ENCODE results near the gene SGCG.
"Not testable (repeated sequence)": the region's sequence is repeated elsewhere in the genome, so short reads cannot be mapped to it uniquely, and the experiment has no call there.

SGCG gene

GRCh38 chr13:23212671-23213070, 31.9 kb downstream of the SGCG start:
- DNase-seq (ENCODE audit: low read depth) = no peak

- DNase-seq (ENCODE audit: low read depth) = no peak
Observed at GRCh38 chr13:23231241-23231640, 50.5 kb downstream of the SGCG start.

- no peak for DNase-seq (ENCODE audit: low read depth)
Observed at GRCh38 chr13:23235994-23236393, 55.2 kb downstream of the SGCG start.

- DNase-seq (ENCODE audit: low read depth) = no peak
Observed at GRCh38 chr13:23243066-23243465, 62.3 kb downstream of the SGCG start.

GRCh38 chr13:23248410-23248809, 67.6 kb downstream of the SGCG start:
- DNase-seq (ENCODE audit: low read depth) = not testable (repeated sequence)

- no peak for DNase-seq (ENCODE audit: low read depth)
Observed at GRCh38 chr13:23254506-23254905, 73.7 kb downstream of the SGCG start.

GRCh38 chr13:23267571-23267970, 86.8 kb downstream of the SGCG start:
- DNase-seq (ENCODE audit: low read depth) = no peak

- no peak for DNase-seq (ENCODE audit: low read depth)
Observed at GRCh38 chr13:23268441-23268840, 87.7 kb downstream of the SGCG start.

GRCh38 chr13:23271331-23271730, 90.6 kb downstream of the SGCG start:
- no peak for DNase-seq (ENCODE audit: low read depth)

- DNase-seq (ENCODE audit: low read depth) = no peak
Observed at GRCh38 chr13:23273498-23273897, 92.7 kb downstream of the SGCG start.

GRCh38 chr13:23279321-23279720, 98.5 kb downstream of the SGCG start:
- DNase-seq (ENCODE audit: low read depth) = no peak

- DNase-seq (ENCODE audit: low read depth) = no peak
Observed at GRCh38 chr13:23288564-23288963, 107.8 kb downstream of the SGCG start.

- DNase-seq (ENCODE audit: low read depth) = no peak
Observed at GRCh38 chr13:23288995-23289394, 108.2 kb downstream of the SGCG start.

GRCh38 chr13:23289917-23290357, 109.2 kb downstream of the SGCG start:
- no peak for DNase-seq (ENCODE audit: low read depth)

- DNase-seq (ENCODE audit: low read depth) = no peak
Observed at GRCh38 chr13:23292586-23292985, 111.8 kb downstream of the SGCG start.

- DNase-seq (ENCODE audit: low read depth) = not testable (repeated sequence)
Observed at GRCh38 chr13:23314837-23315236, 134.1 kb downstream of the SGCG start.

- DNase-seq (ENCODE audit: low read depth) = no peak
Observed at GRCh38 chr13:23319883-23320224, 139.1 kb downstream of the SGCG start.

- DNase-seq (ENCODE audit: low read depth) = no peak
Observed at GRCh38 chr13:23320926-23321534, 140.3 kb downstream of the SGCG start.

- DNase-seq (ENCODE audit: low read depth) = no peak
Observed at GRCh38 chr13:23321535-23322241, 140.9 kb downstream of the SGCG start.

GRCh38 chr13:23322353-23323336, 141.9 kb downstream of the SGCG start:
- no peak for DNase-seq (ENCODE audit: low read depth)

GRCh38 chr13:23323946-23324709, 143.3 kb downstream of the SGCG start:
- DNase-seq (ENCODE audit: low read depth) = no peak

GRCh38 chr13:23325191-23325590, 144.4 kb downstream of the SGCG start:
- no peak for DNase-seq (ENCODE audit: low read depth)
